Right atrium auricular region (tissue), 2 donors: ENCODE measurements around the gene FRAS1. TPM values are rescaled to one million over a fixed set of nuclear protein-coding genes. Genes with fewer than 3 reads are reported as not detected.
A peak's percentile ranks its signal among the peaks of the same experiment; 100 is the strongest.

Experiments used
- DNase-seq: peaks from one replicate; pipeline ENCODE4 v3.0.0-alpha.2; 2019; ENCODE audit warnings: low spot score
- H3K27ac ChIP-seq, 2 donors: fragments of 200-600 bp; sonication (generic); 1 replicate in 1 of 2; 2 replicates in 1 of 2; pipeline ENCODE4 v1.5.1; 2016 to 2019
- H3K27me3 ChIP-seq, 2 donors: fragments of 200-600 bp; sonication (generic); one replicate each; pipeline versions ENCODE4 v1.5.1 to v1.6.0; 2017 to 2019
- H3K36me3 ChIP-seq: fragments of 200-600 bp; sonication (generic); one replicate; pipeline ENCODE4 v1.5.1; 2016
- H3K4me1 ChIP-seq, 2 donors: fragments of 200-600 bp; sonication (generic); one replicate each; pipeline versions ENCODE4 v1.5.1 to v1.6.0; 2017 to 2019
- H3K4me3 ChIP-seq, 2 donors: fragments of 200-600 bp; sonication (generic); 1 replicate in 1 of 2; 2 replicates in 1 of 2; pipeline ENCODE4 v1.5.1; 2017 to 2019; ENCODE audit warnings: mild to moderate bottlenecking in 1 of 2, moderate library complexity in 1 of 2
- H3K9me3 ChIP-seq, 2 donors: fragments of 200-600 bp; sonication (generic); one replicate each; pipeline ENCODE4 v1.5.1; 2019
- total RNA-seq, 2 donors: library from RNA; depleted of rRNA; stranded (reverse); fragments of >200 nt; gene quantifications; one replicate each; pipeline ENCODE4 v1.1.0, GENCODE V29; 2016
- TF ChIP-seq, protein P1 (sequence below), 2 donors: fragments of 200-600 bp; sonication (generic); IDR thresholded peaks; one replicate each; pipeline ENCODE4 v1.5.1; 2019; ENCODE audit warnings: antibody characterized with exemption in 2 of 2

Gene FRAS1
- total RNA-seq, 2 donors from 2014 or later: 5.8 to 12.9 TPM

DNA sequence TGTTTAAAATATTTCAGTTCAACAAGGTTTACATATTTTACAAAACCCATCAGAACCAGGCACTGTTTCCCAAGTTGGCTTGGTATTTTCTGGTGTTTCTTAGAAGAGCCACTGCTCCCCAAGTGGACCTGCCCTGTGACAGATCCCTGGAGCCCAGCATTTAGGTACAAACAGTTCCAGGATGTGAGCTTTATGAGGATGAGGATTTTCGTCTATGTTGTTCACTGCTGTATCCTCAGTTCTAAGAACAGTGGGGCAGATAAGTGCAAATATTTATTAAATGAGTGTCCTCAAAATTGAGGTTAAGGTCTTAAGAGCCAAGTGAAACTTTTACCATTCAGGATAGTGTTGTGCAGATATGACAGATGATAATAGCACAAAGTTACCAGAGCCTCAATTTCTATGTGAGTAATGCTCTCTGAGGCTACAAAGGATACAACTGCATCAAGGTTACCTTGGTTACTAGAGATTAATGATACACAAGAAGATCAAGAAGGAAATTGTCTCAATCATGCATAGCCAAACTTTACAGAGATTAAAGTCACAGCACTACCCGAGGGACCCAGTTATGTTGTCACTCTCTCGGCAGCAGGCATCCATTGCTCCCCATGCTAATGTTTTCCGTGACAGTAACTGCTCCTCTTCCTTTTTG is 531.9 kb downstream of the FRAS1 start:
- peaks cover 0 to 11% of the 10 kb centered on the region in 2 donors for H3K4me1 ChIP-seq
- TF ChIP-seq, protein P1, sequence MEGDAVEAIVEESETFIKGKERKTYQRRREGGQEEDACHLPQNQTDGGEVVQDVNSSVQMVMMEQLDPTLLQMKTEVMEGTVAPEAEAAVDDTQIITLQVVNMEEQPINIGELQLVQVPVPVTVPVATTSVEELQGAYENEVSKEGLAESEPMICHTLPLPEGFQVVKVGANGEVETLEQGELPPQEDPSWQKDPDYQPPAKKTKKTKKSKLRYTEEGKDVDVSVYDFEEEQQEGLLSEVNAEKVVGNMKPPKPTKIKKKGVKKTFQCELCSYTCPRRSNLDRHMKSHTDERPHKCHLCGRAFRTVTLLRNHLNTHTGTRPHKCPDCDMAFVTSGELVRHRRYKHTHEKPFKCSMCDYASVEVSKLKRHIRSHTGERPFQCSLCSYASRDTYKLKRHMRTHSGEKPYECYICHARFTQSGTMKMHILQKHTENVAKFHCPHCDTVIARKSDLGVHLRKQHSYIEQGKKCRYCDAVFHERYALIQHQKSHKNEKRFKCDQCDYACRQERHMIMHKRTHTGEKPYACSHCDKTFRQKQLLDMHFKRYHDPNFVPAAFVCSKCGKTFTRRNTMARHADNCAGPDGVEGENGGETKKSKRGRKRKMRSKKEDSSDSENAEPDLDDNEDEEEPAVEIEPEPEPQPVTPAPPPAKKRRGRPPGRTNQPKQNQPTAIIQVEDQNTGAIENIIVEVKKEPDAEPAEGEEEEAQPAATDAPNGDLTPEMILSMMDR (IDR thresholded peaks at IDR 0.05): no peak
- H3K36me3 ChIP-seq: peaks cover 8% of the 10 kb centered on the region
- H3K9me3 ChIP-seq: no peaks in the 10 kb centered on the region
- peak overlapping the region; percentile 34 for H3K27ac ChIP-seq
- H3K27me3 ChIP-seq: no peaks in the 10 kb centered on the region
- H3K4me3 ChIP-seq: no peak overlapping the region
- no peak for DNase-seq

DNA sequence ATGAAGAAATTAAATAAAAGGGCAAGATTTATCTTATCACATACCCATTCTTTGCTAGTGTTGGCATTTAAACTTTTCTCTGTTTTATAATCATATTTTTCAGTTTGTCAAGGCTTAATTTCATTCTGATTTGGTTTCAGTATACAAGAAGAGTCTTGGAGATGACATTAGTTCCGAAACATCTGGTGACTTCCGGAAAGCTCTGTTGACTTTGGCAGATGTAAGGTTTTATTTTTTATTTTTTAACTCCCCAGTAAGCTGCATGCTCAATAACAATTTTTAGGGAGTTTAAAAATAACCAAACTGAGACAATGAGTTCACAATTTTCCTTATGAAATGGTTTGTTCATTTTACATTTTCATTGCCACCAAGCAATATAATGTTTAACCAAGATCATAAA is 534.3 kb downstream of the FRAS1 start:
- TF ChIP-seq, protein P1 (IDR thresholded peaks at IDR 0.05): no peak
- Histone ChIP-seq H3K4me1 (peaks cover 0 to 11% of the 10 kb centered on the region in 2 donors), H3K36me3 (peaks cover 6% of the 10 kb centered on the region), H3K27ac (peak overlapping the region; percentile 14 to 47), H3K4me3 (no peak overlapping the region), H3K9me3 (no peaks in the 10 kb centered on the region), H3K27me3 (no peaks in the 10 kb centered on the region)
- DNase-seq: no peak

DNA sequence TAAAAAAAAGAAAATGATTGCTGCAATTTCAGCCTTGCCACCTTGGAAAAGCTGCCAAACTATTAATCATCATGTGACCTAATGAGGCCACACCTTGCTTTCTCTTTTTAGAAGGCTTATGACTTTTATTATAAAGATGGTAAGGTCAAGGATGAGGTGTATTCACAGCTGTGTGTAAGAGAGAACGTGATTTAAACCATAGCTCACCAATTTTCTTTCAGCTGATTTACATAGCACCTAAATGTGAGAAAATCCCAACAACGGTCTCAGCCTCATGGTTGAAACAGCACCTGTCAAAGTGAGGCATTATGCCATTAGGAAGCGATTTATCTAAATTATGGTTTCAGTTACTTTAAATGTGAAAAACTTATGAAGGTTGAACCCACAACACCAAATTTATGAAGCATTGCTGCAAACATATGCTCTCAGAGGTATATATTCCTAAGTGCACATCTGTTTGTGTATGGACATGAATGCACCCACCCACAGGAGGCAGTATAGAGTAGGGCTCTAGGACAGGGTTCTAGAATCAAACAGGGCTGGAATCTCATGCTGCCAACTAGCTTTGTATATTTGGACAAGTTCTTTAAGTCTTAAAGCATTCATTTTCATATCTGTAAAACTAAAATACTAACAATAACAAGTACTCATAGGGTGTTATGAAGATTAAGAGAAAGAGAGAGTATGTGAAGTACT is 535.1 kb downstream of the FRAS1 start:
- H3K27me3 ChIP-seq: no peaks in the 10 kb centered on the region
- no peak overlapping the region for H3K4me3 ChIP-seq
- H3K9me3 ChIP-seq: no peaks in the 10 kb centered on the region
- DNase-seq: no peak
- peak overlapping the region in 1 of 2 donors; percentile 32 for H3K27ac ChIP-seq
- peaks cover 0 to 11% of the 10 kb centered on the region in 2 donors for H3K4me1 ChIP-seq
- TF ChIP-seq, protein P1 (IDR thresholded peaks at IDR 0.05): peak in 1 of 2 donors; percentile 43
- H3K36me3 ChIP-seq: no peaks in the 10 kb centered on the region

Other genes starting within 250 kb of the FRAS1 start
- 10 to 100 TPM; 11.4 to 14.3 TPM for gene CNOT6L, start 238.0 kb upstream of the FRAS1 start, total RNA-seq
- 10 to 100 TPM; 17.4 to 32.0 TPM for gene MRPL1, start 194.5 kb upstream of the FRAS1 start, total RNA-seq